Liver (tissue), 3 donors: ENCODE measurements around the gene FBLIM1.
A peak's percentile ranks its signal among the peaks of the same experiment; 100 is the strongest.

ENCODE experiments used
- ATF3 ChIP-seq: IDR thresholded peaks from 2 replicates; pipeline ENCODE4 v1.6.1; 2016; ENCODE audit warnings: antibody characterized with exemption
- CTCF ChIP-seq: fragments of 150-350 bp; IDR thresholded peaks from 2 replicates; pipeline ENCODE4 v1.5.1; 2017; ENCODE audit warnings: improper control_type of control experiment, low read depth, low read length; ENCODE audit not compliant: missing input control
- GABPA ChIP-seq, 2 donors: IDR thresholded peaks in 1 of 2; conservative IDR thresholded peaks in 1 of 2; 2 replicates each; pipeline ENCODE4 v1.6.1; 2016; ENCODE audit warnings: antibody characterized with exemption in 2 of 2, mild to moderate bottlenecking in 1 of 2, moderate library complexity in 1 of 2
- HNF4A ChIP-seq, 2 donors: conservative IDR thresholded peaks; 2 replicates each; pipeline ENCODE4 v1.6.1; 2016; ENCODE audit warnings: antibody characterized with exemption in 2 of 2, mild to moderate bottlenecking in 2 of 2
- JUND ChIP-seq, 2 donors: IDR thresholded peaks; 2 replicates each; pipeline ENCODE4 v1.6.1; 2016; ENCODE audit warnings: antibody characterized with exemption in 2 of 2
- MAX ChIP-seq: IDR thresholded peaks from 2 replicates; pipeline ENCODE4 v1.6.1; 2016; ENCODE audit warnings: antibody characterized with exemption
- NR2F2 ChIP-seq: IDR thresholded peaks from 2 replicates; pipeline ENCODE4 v1.6.1; 2016; ENCODE audit warnings: antibody characterized with exemption
- RAD21 ChIP-seq, 2 donors: IDR thresholded peaks; 2 replicates each; pipeline ENCODE4 v1.6.1; 2016; ENCODE audit warnings: antibody characterized with exemption in 2 of 2, mild to moderate bottlenecking in 2 of 2
- REST ChIP-seq: IDR thresholded peaks from 2 replicates; pipeline ENCODE4 v1.6.1; 2016; ENCODE audit warnings: antibody characterized with exemption, mild to moderate bottlenecking
- RXRA ChIP-seq, 2 donors: IDR thresholded peaks; 2 replicates each; pipeline ENCODE4 v1.6.1; 2017 to 2018; ENCODE audit warnings: antibody characterized with exemption in 2 of 2, mild to moderate bottlenecking in 1 of 2
- YY1 ChIP-seq: IDR thresholded peaks from 2 replicates; pipeline ENCODE4 v1.6.1; 2016; ENCODE audit warnings: antibody characterized with exemption, mild to moderate bottlenecking
- donor health status: healthy.
- donor health status: healthy.

- TF ChIP-seq CTCF: no peak
- no peak for TF ChIP-seq ATF3
- peak; percentile 41 for TF ChIP-seq NR2F2
- TF ChIP-seq REST: peak; percentile 74
- peak in 1 of 2 donors; percentile 75 for TF ChIP-seq HNF4A (conservative IDR thresholded peaks at IDR 0.05)
- TF ChIP-seq RAD21 (IDR thresholded peaks at IDR 0.05): peak in 1 of 2 donors; percentile 21
- peak; percentile 49 to 74 for TF ChIP-seq RXRA (IDR thresholded peaks at IDR 0.05)
- peak; percentile 90 for TF ChIP-seq YY1
- TF ChIP-seq GABPA (IDR thresholded peaks at IDR 0.05 in 1 of 2, conservative IDR thresholded peaks at IDR 0.05 in 1 of 2): peak in 1 of 2 donors; percentile 67
- peak in 1 of 2 donors; percentile 34 for TF ChIP-seq JUND (IDR thresholded peaks at IDR 0.05)
- peak; percentile 52 for TF ChIP-seq MAX
These were observed 77.3 kb downstream of the FBLIM1 start for GRCh38 chr1:15835741-15836510.
